ENCODE measurements around the gene MAPK4. TPM values are rescaled to one million over a fixed set of nuclear protein-coding genes. Genes with fewer than 3 reads are reported as not detected.
A peak's percentile ranks its signal among the peaks of the same experiment; 100 is the strongest.

MAPK4 gene
- total RNA-seq, 1 donor from 2014 or later: 0.11 TPM

GRCh38 chr18:50594942-50595341 lies 35.1 kb downstream of the MAPK4 start:
- no peak overlapping the region for H3K4me2 ChIP-seq (ENCODE audit: low read length)
- Mint-ChIP-seq H3K36me3 (ENCODE audit: low read depth, unreplicated experiment) (no peaks in the 10 kb centered on the region), H3K27ac (ENCODE audit: unreplicated experiment) (no peak overlapping the region), H3K4me3 (ENCODE audit: unreplicated experiment) (no peak overlapping the region), H3K9me3 (ENCODE audit: unreplicated experiment) (peaks cover 1% of the 10 kb centered on the region), H3K4me1 (ENCODE audit: low read depth, unreplicated experiment) (no peaks in the 10 kb centered on the region), H3K27me3 (ENCODE audit: low read depth, unreplicated experiment) (peaks cover 11% of the 10 kb centered on the region)
- no peak for FAIRE-seq
- H3K9ac ChIP-seq (ENCODE audit: low read length): no peak overlapping the region
- TF ChIP-seq EZH2 (IDR thresholded peaks at IDR 0.05; ENCODE audit: insufficient read depth, low read length): no peak
- TF ChIP-seq, protein P1, sequence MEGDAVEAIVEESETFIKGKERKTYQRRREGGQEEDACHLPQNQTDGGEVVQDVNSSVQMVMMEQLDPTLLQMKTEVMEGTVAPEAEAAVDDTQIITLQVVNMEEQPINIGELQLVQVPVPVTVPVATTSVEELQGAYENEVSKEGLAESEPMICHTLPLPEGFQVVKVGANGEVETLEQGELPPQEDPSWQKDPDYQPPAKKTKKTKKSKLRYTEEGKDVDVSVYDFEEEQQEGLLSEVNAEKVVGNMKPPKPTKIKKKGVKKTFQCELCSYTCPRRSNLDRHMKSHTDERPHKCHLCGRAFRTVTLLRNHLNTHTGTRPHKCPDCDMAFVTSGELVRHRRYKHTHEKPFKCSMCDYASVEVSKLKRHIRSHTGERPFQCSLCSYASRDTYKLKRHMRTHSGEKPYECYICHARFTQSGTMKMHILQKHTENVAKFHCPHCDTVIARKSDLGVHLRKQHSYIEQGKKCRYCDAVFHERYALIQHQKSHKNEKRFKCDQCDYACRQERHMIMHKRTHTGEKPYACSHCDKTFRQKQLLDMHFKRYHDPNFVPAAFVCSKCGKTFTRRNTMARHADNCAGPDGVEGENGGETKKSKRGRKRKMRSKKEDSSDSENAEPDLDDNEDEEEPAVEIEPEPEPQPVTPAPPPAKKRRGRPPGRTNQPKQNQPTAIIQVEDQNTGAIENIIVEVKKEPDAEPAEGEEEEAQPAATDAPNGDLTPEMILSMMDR (IDR thresholded peaks at IDR 0.05; ENCODE audit: insufficient read depth, low read depth, low read length): no peak
- no peaks in the 10 kb centered on the region for H3K79me2 ChIP-seq (ENCODE audit: insufficient read depth, low read length)
- H4K20me1 ChIP-seq (ENCODE audit: insufficient read depth, low read length): no peaks in the 10 kb centered on the region
- H3K27ac ChIP-seq (ENCODE audit: low read depth, low read length): no peak overlapping the region
- peaks cover 6% of the 10 kb centered on the region for H3K27me3 ChIP-seq (ENCODE audit: insufficient read depth, low read length)
- no peak overlapping the region for H2AFZ ChIP-seq (ENCODE audit: low read depth, low read length)
- no peaks in the 10 kb centered on the region for H3K4me1 ChIP-seq (ENCODE audit: insufficient read depth, low read length)
- H3K36me3 ChIP-seq (ENCODE audit: insufficient read depth, low read length): no peaks in the 10 kb centered on the region
- DNase-seq (ENCODE audit: low read depth): no peak
- no peak overlapping the region for H3K4me3 ChIP-seq (ENCODE audit: insufficient read depth, low read depth, low read length)
- H3K9me3 ChIP-seq (ENCODE audit: insufficient read depth, low read depth, low read length): no peaks in the 10 kb centered on the region

DNA sequence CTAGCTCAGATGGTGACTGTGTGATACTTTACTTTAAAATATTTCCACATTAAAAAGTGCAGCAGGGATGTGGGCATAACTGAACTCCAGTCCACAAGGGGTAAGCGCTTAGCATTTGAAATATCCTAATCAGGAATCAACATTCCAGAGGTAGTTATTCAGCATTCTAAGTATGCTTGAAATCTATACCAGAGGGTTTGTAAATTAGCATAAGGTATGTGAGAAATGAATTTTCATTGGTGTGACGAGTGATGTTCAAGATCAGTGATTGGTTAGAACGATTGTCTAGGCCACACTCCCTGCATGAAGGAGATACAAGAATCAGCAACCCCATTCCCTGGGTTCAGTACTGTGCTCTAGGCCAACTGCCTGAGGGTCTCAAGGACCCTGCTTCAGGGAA lies 42.6 kb downstream of the MAPK4 start:
- Histone ChIP-seq H3K4me2 (ENCODE audit: low read length) (peak overlapping the region; percentile 44), H3K79me2 (ENCODE audit: insufficient read depth, low read length) (no peaks in the 10 kb centered on the region), H3K9me3 (ENCODE audit: insufficient read depth, low read depth, low read length) (peaks cover 2% of the 10 kb centered on the region), H3K36me3 (ENCODE audit: insufficient read depth, low read length) (no peaks in the 10 kb centered on the region), H4K20me1 (ENCODE audit: insufficient read depth, low read length) (no peaks in the 10 kb centered on the region), H3K4me1 (ENCODE audit: insufficient read depth, low read length) (peaks cover 5% of the 10 kb centered on the region), H2AFZ (ENCODE audit: low read depth, low read length) (no peak overlapping the region), H3K27me3 (ENCODE audit: insufficient read depth, low read length) (peaks cover 2% of the 10 kb centered on the region), H3K9ac (ENCODE audit: low read length) (no peak overlapping the region), H3K4me3 (ENCODE audit: insufficient read depth, low read depth, low read length) (no peak overlapping the region), H3K27ac (ENCODE audit: low read depth, low read length) (peak overlapping the region; percentile 19)
- peaks cover 4% of the 10 kb centered on the region for H3K9me3 Mint-ChIP-seq (ENCODE audit: unreplicated experiment)
- H3K36me3 Mint-ChIP-seq (ENCODE audit: low read depth, unreplicated experiment): no peaks in the 10 kb centered on the region
- no peak overlapping the region for H3K27ac Mint-ChIP-seq (ENCODE audit: unreplicated experiment)
- DNase-seq (ENCODE audit: low read depth): peak; percentile 3
- FAIRE-seq: no peak
- H3K27me3 Mint-ChIP-seq (ENCODE audit: low read depth, unreplicated experiment): peaks cover 20% of the 10 kb centered on the region
- TF ChIP-seq EZH2 (IDR thresholded peaks at IDR 0.05; ENCODE audit: insufficient read depth, low read length): no peak
- TF ChIP-seq, protein P1 (IDR thresholded peaks at IDR 0.05; ENCODE audit: insufficient read depth, low read depth, low read length): no peak
- no peak overlapping the region for H3K4me3 Mint-ChIP-seq (ENCODE audit: unreplicated experiment)
- peaks cover 4% of the 10 kb centered on the region for H3K4me1 Mint-ChIP-seq (ENCODE audit: low read depth, unreplicated experiment)

GRCh38 chr18:50606609-50607008 lies 46.7 kb downstream of the MAPK4 start:
- TF ChIP-seq EZH2 (IDR thresholded peaks at IDR 0.05; ENCODE audit: insufficient read depth, low read length): no peak
- TF ChIP-seq, protein P1 (IDR thresholded peaks at IDR 0.05; ENCODE audit: insufficient read depth, low read depth, low read length): no peak
- Histone ChIP-seq H3K79me2 (ENCODE audit: insufficient read depth, low read length) (no peaks in the 10 kb centered on the region), H3K36me3 (ENCODE audit: insufficient read depth, low read length) (no peaks in the 10 kb centered on the region), H2AFZ (ENCODE audit: low read depth, low read length) (no peak overlapping the region), H3K27ac (ENCODE audit: low read depth, low read length) (no peak overlapping the region), H4K20me1 (ENCODE audit: insufficient read depth, low read length) (no peaks in the 10 kb centered on the region), H3K9me3 (ENCODE audit: insufficient read depth, low read depth, low read length) (peaks cover 3% of the 10 kb centered on the region), H3K4me3 (ENCODE audit: insufficient read depth, low read depth, low read length) (no peak overlapping the region), H3K4me2 (ENCODE audit: low read length) (no peak overlapping the region), H3K27me3 (ENCODE audit: insufficient read depth, low read length) (no peaks in the 10 kb centered on the region), H3K9ac (ENCODE audit: low read length) (no peak overlapping the region), H3K4me1 (ENCODE audit: insufficient read depth, low read length) (peaks cover 5% of the 10 kb centered on the region)
- Mint-ChIP-seq H3K27ac (ENCODE audit: unreplicated experiment) (no peak overlapping the region), H3K4me3 (ENCODE audit: unreplicated experiment) (no peak overlapping the region), H3K9me3 (ENCODE audit: unreplicated experiment) (peaks cover 7% of the 10 kb centered on the region), H3K27me3 (ENCODE audit: low read depth, unreplicated experiment) (peaks cover 20% of the 10 kb centered on the region), H3K36me3 (ENCODE audit: low read depth, unreplicated experiment) (no peaks in the 10 kb centered on the region), H3K4me1 (ENCODE audit: low read depth, unreplicated experiment) (peaks cover 4% of the 10 kb centered on the region)
- no peak for FAIRE-seq
- no peak for DNase-seq (ENCODE audit: low read depth)
